ENCODE measurements around the gene EYS. TPM values are rescaled to one million over a fixed set of nuclear protein-coding genes. Genes with fewer than 3 reads are reported as not detected.

EYS gene
- total RNA-seq, 1 experiment from 2014 or later, result 1.5 TPM

- Mint-ChIP-seq H3K4me1 (ENCODE audit: insufficient read depth, unreplicated experiment) (peaks cover 7% of the 10 kb centered on the region), H3K27me3 (ENCODE audit: insufficient read depth, unreplicated experiment) (no peaks in the 10 kb centered on the region), H3K27ac (ENCODE audit: low read depth, unreplicated experiment) (no peak overlapping the region), H3K36me3 (ENCODE audit: insufficient read depth, unreplicated experiment) (no peaks in the 10 kb centered on the region), H3K4me3 (ENCODE audit: unreplicated experiment) (no peak overlapping the region), H3K9me3 (ENCODE audit: unreplicated experiment) (no peaks in the 10 kb centered on the region)
- TF ChIP-seq CTCF (IDR thresholded peaks at IDR 0.05; ENCODE audit: unreplicated experiment), result no peak
- intact Hi-C loops (cut with micrococcal nuclease), result no loop called here
- DNase-seq (ENCODE audit: unreplicated experiment), result peak; percentile 41
- ChIA-PET POLR2A (interaction anchor here (1.0 kb wide), 1 partner anchor 251 kb away, joined by 3 read pairs; no protein-coding TSS in a partner anchor), CTCF (no interaction called here)
- BruUV-seq (replicated peaks), result no TSS peak
Measured at GRCh38 chr6:64831680-64832079, 875.3 kb downstream of the EYS start.

- CTCF ChIA-PET, result interaction anchor here (1.5 kb wide), 1 partner anchor 805 kb away, joined by 3 read pairs; no protein-coding TSS in a partner anchor
- no peak for DNase-seq (ENCODE audit: unreplicated experiment)
- intact Hi-C loops (cut with micrococcal nuclease), result no loop called here
- BruUV-seq (replicated peaks), result no TSS peak
- no peaks in the 10 kb centered on the region for H3K9me3 Mint-ChIP-seq (ENCODE audit: unreplicated experiment)
- H3K27ac Mint-ChIP-seq (ENCODE audit: low read depth, unreplicated experiment), result no peak overlapping the region
- H3K27me3 Mint-ChIP-seq (ENCODE audit: insufficient read depth, unreplicated experiment), result no peaks in the 10 kb centered on the region
- no peak for TF ChIP-seq CTCF (IDR thresholded peaks at IDR 0.05; ENCODE audit: unreplicated experiment)
- POLR2A ChIA-PET, result interaction anchor here (0.6 to 0.7 kb wide), 2 partner anchors 684 to 1057 kb away, joined by 4 to 5 read pairs; no protein-coding TSS in a partner anchor
- no peak overlapping the region for H3K4me3 Mint-ChIP-seq (ENCODE audit: unreplicated experiment)
- H3K4me1 Mint-ChIP-seq (ENCODE audit: insufficient read depth, unreplicated experiment), result peaks cover 5% of the 10 kb centered on the region
- no peaks in the 10 kb centered on the region for H3K36me3 Mint-ChIP-seq (ENCODE audit: insufficient read depth, unreplicated experiment)
Measured at GRCh38 chr6:64817525-64817924, 889.5 kb downstream of the EYS start.

- intact Hi-C loops (cut with micrococcal nuclease), result no loop called here
- Mint-ChIP-seq H3K36me3 (ENCODE audit: insufficient read depth, unreplicated experiment) (no peaks in the 10 kb centered on the region), H3K4me1 (ENCODE audit: insufficient read depth, unreplicated experiment) (peaks cover 5% of the 10 kb centered on the region), H3K27me3 (ENCODE audit: insufficient read depth, unreplicated experiment) (no peaks in the 10 kb centered on the region), H3K27ac (ENCODE audit: low read depth, unreplicated experiment) (peak overlapping the region; percentile 39), H3K4me3 (ENCODE audit: unreplicated experiment) (no peak overlapping the region), H3K9me3 (ENCODE audit: unreplicated experiment) (no peaks in the 10 kb centered on the region)
- no TSS peak for BruUV-seq (replicated peaks)
- DNase-seq (ENCODE audit: unreplicated experiment), result peak; percentile 4
- CTCF ChIA-PET, result no interaction called here
- TF ChIP-seq CTCF (IDR thresholded peaks at IDR 0.05; ENCODE audit: unreplicated experiment), result no peak
- POLR2A ChIA-PET, result no interaction called here
Measured at GRCh38 chr6:64815718-64816117, 891.3 kb downstream of the EYS start.

- Mint-ChIP-seq H3K4me1 (ENCODE audit: insufficient read depth, unreplicated experiment) (no peaks in the 10 kb centered on the region), H3K36me3 (ENCODE audit: insufficient read depth, unreplicated experiment) (no peaks in the 10 kb centered on the region), H3K27ac (ENCODE audit: low read depth, unreplicated experiment) (no peak overlapping the region), H3K4me3 (ENCODE audit: unreplicated experiment) (no peak overlapping the region), H3K27me3 (ENCODE audit: insufficient read depth, unreplicated experiment) (no peaks in the 10 kb centered on the region), H3K9me3 (ENCODE audit: unreplicated experiment) (peaks cover 6% of the 10 kb centered on the region)
- POLR2A ChIA-PET, result no interaction called here
- intact Hi-C loops (cut with micrococcal nuclease), result no loop called here
- DNase-seq (ENCODE audit: unreplicated experiment), result no peak
- TF ChIP-seq CTCF (IDR thresholded peaks at IDR 0.05; ENCODE audit: unreplicated experiment), result no peak
- BruUV-seq (replicated peaks), result no TSS peak
- CTCF ChIA-PET, result interaction anchor here (0.7 kb wide), 1 partner anchor 837 kb away, joined by 3 read pairs; no protein-coding TSS in a partner anchor
Measured at GRCh38 chr6:64812138-64812537, 894.9 kb downstream of the EYS start.

All from MCF 10A (cell line).